Measurements from ENCODE around the gene SUPT6H.

DNA sequence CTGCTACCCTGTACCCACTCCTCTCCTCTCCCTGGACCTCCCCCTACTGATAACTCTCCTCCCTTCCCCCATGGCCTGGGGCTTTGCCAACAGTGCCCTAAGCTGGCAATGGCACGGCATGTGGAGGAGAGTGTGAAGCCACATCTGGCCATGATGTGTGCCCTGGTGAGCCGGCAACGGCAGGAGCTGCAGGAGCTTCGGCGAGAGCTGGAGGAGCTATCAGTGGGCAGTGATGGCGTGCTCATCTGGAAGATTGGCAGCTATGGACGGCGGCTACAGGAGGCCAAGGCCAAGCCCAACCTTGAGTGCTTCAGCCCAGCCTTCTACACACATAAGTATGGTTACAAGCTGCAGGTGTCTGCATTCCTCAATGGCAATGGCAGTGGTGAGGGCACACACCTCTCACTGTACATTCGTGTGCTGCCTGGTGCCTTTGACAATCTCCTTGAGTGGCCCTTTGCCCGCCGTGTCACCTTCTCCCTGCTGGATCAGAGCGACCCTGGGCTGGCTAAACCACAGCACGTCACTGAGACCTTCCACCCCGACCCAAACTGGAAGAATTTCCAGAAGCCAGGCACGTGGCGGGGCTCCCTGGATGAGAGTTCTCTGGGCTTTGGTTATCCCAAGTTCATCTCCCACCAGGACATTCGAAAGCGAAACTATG lies 87.0 kb downstream of the SUPT6H start:
- TF ChIP-seq EZH2 (IDR thresholded peaks at IDR 0.05; ENCODE audit: insufficient read depth, poor library complexity, severe bottlenecking), result no peak
- no peak for TF ChIP-seq EZH2phosphoT487 (IDR thresholded peaks at IDR 0.05; ENCODE audit: insufficient read depth, low read depth)
